Activated naive CD8-positive, alpha-beta T cell treated with anti-CD3 and anti-CD28 coated beads for 36 hours (primary cell): ENCODE measurements around the gene CTNNA2. TPM values are rescaled to one million over a fixed set of nuclear protein-coding genes. Genes with fewer than 3 reads are reported as not detected.

Source experiments
- DNase-seq: peaks from one replicate; pipeline ENCODE4 v3.0.0; 2021
- H3K27ac Mint-ChIP-seq: one replicate; pipeline ENCODE4 v1.8.0; 2022; ENCODE audit warnings: mild to moderate bottlenecking, moderate library complexity, mixed read lengths
- H3K27me3 Mint-ChIP-seq: one replicate; pipeline ENCODE4 v1.8.0; 2022; ENCODE audit warnings: mild to moderate bottlenecking, mixed read lengths
- H3K36me3 Mint-ChIP-seq: one replicate; pipeline ENCODE4 v1.8.0; 2021; ENCODE audit warnings: mild to moderate bottlenecking, mixed read lengths
- H3K4me1 Mint-ChIP-seq: one replicate; pipeline ENCODE4 v1.8.0; 2021; ENCODE audit warnings: mixed read lengths
- H3K4me3 Mint-ChIP-seq: one replicate; pipeline ENCODE4 v1.8.0; 2022; ENCODE audit warnings: mild to moderate bottlenecking, moderate library complexity, mixed read lengths
- H3K9me3 Mint-ChIP-seq: one replicate; pipeline ENCODE4 v1.8.0; 2022; ENCODE audit warnings: mixed read lengths
- total RNA-seq, 2 experiments: library from RNA; stranded (reverse); gene quantifications; one replicate each; pipeline ENCODE4 v1.2.3, GENCODE V29; 2021

Gene CTNNA2
- total RNA-seq, 2 experiments from 2014 or later, result not detected

DNA sequence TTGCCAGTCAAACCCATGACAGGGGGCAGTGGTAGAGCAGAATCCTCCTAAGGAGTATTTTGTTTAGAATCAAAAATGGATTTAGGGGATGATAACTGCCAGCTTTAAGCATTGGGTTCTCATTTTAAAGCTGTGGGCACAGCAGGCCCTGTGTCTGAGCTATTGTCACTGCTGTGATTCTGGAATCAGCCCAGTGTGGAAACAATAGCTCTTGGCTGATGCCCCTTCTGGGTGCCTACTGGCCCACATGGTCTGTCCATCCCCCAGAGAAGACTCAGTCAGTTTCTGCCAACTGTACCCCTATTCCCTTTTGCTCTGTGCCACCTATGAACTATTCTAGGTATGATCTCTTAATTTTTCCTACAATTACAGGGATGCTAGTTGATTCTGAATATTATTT lies 883.4 kb downstream of the CTNNA2 start:
- H3K27me3 Mint-ChIP-seq, result no peaks in the 10 kb centered on the region
- no peak for DNase-seq
- H3K9me3 Mint-ChIP-seq, result peaks cover 6% of the 10 kb centered on the region
- H3K36me3 Mint-ChIP-seq, result no peaks in the 10 kb centered on the region
- H3K4me1 Mint-ChIP-seq, result no peaks in the 10 kb centered on the region
- H3K27ac Mint-ChIP-seq, result no peak overlapping the region
- H3K4me3 Mint-ChIP-seq, result no peak overlapping the region

DNA sequence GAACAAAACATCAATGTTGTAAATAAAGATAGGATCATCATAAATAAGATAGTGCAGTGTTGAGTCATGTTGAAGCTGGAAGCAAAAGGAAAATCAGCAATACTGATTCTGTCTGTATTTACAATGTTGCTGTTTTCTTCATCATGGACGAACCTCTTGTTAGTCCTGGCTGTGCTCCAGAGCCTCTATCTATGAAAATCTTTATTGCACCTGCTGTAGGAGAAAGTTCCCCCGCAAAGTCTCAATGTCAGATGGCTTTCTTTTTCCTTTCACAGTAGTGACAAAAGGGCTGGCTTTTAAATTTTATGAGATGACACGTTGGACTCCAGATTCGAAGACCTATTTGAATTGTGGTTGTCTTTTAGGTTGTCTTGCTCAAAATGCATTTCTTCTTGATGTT lies 890.2 kb downstream of the CTNNA2 start:
- Mint-ChIP-seq H3K4me3 (no peak overlapping the region), H3K27ac (no peak overlapping the region), H3K9me3 (peaks cover 4% of the 10 kb centered on the region), H3K4me1 (no peaks in the 10 kb centered on the region), H3K27me3 (peaks cover 3% of the 10 kb centered on the region), H3K36me3 (no peaks in the 10 kb centered on the region)
- no peak for DNase-seq

- no peak for DNase-seq
- peaks cover 2% of the 10 kb centered on the region for H3K9me3 Mint-ChIP-seq
- H3K27ac Mint-ChIP-seq, result no peak overlapping the region
- no peaks in the 10 kb centered on the region for H3K4me1 Mint-ChIP-seq
- H3K36me3 Mint-ChIP-seq, result no peaks in the 10 kb centered on the region
- peaks cover 3% of the 10 kb centered on the region for H3K27me3 Mint-ChIP-seq
- H3K4me3 Mint-ChIP-seq, result no peak overlapping the region
Observed at GRCh38 chr2:80407377-80407776, 894.5 kb downstream of the CTNNA2 start.

- H3K27ac Mint-ChIP-seq, result no peak overlapping the region
- H3K4me1 Mint-ChIP-seq, result no peaks in the 10 kb centered on the region
- no peak overlapping the region for H3K4me3 Mint-ChIP-seq
- DNase-seq, result no peak
- peaks cover 8% of the 10 kb centered on the region for H3K9me3 Mint-ChIP-seq
- no peaks in the 10 kb centered on the region for H3K27me3 Mint-ChIP-seq
- H3K36me3 Mint-ChIP-seq, result no peaks in the 10 kb centered on the region
Observed at GRCh38 chr2:80410346-80410745, 897.5 kb downstream of the CTNNA2 start.

DNA sequence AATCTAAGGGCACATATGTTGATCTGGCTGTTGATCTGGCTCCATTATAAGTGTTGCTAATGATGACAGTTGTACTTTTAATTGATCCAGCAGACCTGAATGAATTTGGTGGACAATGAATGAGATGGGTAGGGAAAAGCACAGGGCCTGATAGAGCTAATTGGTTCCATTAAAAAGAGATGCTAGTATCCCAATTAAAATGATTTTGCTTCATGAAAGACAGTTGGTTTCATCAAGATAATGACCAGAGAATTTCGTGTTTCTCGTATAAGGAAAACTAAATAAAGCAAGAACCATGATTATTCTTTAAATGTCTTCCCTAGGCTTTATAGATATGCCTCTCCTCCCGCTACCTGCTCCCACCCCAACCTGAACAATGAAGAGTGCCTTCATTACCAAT lies 900.3 kb downstream of the CTNNA2 start:
- Mint-ChIP-seq H3K36me3 (no peaks in the 10 kb centered on the region), H3K9me3 (peaks cover 9% of the 10 kb centered on the region)

GRCh38 chr2:80417737-80418136 lies 904.9 kb downstream of the CTNNA2 start:
- H3K4me1 Mint-ChIP-seq, result no peaks in the 10 kb centered on the region
- H3K9me3 Mint-ChIP-seq, result peaks cover 15% of the 10 kb centered on the region
- H3K27me3 Mint-ChIP-seq, result no peaks in the 10 kb centered on the region
- no peak overlapping the region for H3K27ac Mint-ChIP-seq
- no peak for DNase-seq
- H3K4me3 Mint-ChIP-seq, result no peak overlapping the region
- H3K36me3 Mint-ChIP-seq, result no peaks in the 10 kb centered on the region

More for the DNA sequence above, 900.3 kb downstream of the CTNNA2 start:
- Mint-ChIP-seq H3K4me3 (no peak overlapping the region), H3K4me1 (no peaks in the 10 kb centered on the region), H3K27ac (no peak overlapping the region), H3K27me3 (no peaks in the 10 kb centered on the region)
- no peak for DNase-seq

- H3K9me3 Mint-ChIP-seq, result peaks cover 9% of the 10 kb centered on the region
- no peaks in the 10 kb centered on the region for H3K4me1 Mint-ChIP-seq
- no peaks in the 10 kb centered on the region for H3K27me3 Mint-ChIP-seq
- no peaks in the 10 kb centered on the region for H3K36me3 Mint-ChIP-seq
- no peak overlapping the region for H3K27ac Mint-ChIP-seq
- H3K4me3 Mint-ChIP-seq, result no peak overlapping the region
- no peak for DNase-seq
Observed at GRCh38 chr2:80420530-80421208, 907.8 kb downstream of the CTNNA2 start.

DNA sequence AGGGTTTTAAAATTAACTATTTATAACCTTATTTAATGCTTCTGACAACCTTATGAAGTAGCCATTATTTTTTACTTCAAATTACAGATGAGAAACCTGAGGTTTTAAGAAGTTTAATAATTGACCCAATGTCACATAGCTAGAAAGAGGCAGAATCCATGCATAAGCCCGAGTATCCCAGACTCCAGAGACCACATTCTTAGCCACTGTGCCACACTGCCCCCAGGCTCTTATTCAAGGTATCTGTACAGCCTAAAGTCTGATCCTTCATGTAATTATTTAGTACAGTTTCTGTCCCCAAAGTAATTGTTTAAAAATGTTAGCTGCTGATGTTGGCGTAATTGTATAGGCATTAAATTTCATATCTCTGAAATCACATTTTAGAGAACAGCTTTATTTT lies 916.4 kb downstream of the CTNNA2 start:
- H3K36me3 Mint-ChIP-seq, result no peaks in the 10 kb centered on the region
- H3K27ac Mint-ChIP-seq, result no peak overlapping the region
- H3K4me3 Mint-ChIP-seq, result no peak overlapping the region
- peaks cover 4% of the 10 kb centered on the region for H3K27me3 Mint-ChIP-seq
- H3K9me3 Mint-ChIP-seq, result peaks cover 5% of the 10 kb centered on the region
- H3K4me1 Mint-ChIP-seq, result no peaks in the 10 kb centered on the region
- DNase-seq, result no peak

GRCh38 chr2:80437959-80438358 lies 925.1 kb downstream of the CTNNA2 start:
- no peak overlapping the region for H3K4me3 Mint-ChIP-seq
- H3K9me3 Mint-ChIP-seq, result peaks cover 7% of the 10 kb centered on the region

GRCh38 chr2:80438686-80439085 lies 925.8 kb downstream of the CTNNA2 start:
- H3K9me3 Mint-ChIP-seq, result peaks cover 6% of the 10 kb centered on the region
- no peaks in the 10 kb centered on the region for H3K4me1 Mint-ChIP-seq
- H3K4me3 Mint-ChIP-seq, result no peak overlapping the region
- H3K27ac Mint-ChIP-seq, result no peak overlapping the region
- no peak for DNase-seq
- H3K36me3 Mint-ChIP-seq, result no peaks in the 10 kb centered on the region
- H3K27me3 Mint-ChIP-seq, result no peaks in the 10 kb centered on the region

More at GRCh38 chr2:80437959-80438358, 925.1 kb downstream of the CTNNA2 start:
- no peak overlapping the region for H3K27ac Mint-ChIP-seq
- H3K4me1 Mint-ChIP-seq, result no peaks in the 10 kb centered on the region
- no peaks in the 10 kb centered on the region for H3K36me3 Mint-ChIP-seq
- H3K27me3 Mint-ChIP-seq, result no peaks in the 10 kb centered on the region
- DNase-seq, result no peak

DNA sequence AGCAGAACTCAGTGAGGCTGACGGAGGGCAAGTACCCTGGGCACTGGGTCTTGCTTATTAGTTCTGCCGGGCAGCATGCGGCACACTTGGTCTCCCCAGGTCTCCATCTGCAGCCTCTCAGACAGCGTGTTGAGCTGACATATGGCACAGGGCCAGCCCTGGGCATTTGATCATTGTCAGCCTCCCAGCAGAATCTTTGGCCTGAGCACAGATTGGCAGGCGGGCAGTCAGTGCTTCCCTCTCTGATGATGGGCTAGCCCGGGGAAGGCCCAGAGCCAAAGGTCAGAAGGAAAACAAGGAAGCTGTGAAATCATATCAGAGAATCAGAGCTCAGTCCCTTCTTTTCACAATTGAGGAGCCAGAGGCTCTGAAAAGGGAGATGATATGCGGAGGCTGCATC lies 941.8 kb downstream of the CTNNA2 start:
- H3K4me1 Mint-ChIP-seq, result no peaks in the 10 kb centered on the region
- no peak overlapping the region for H3K4me3 Mint-ChIP-seq
- DNase-seq, result no peak
- peaks cover 3% of the 10 kb centered on the region for H3K9me3 Mint-ChIP-seq
- no peaks in the 10 kb centered on the region for H3K36me3 Mint-ChIP-seq
- no peaks in the 10 kb centered on the region for H3K27me3 Mint-ChIP-seq
- no peak overlapping the region for H3K27ac Mint-ChIP-seq

DNA sequence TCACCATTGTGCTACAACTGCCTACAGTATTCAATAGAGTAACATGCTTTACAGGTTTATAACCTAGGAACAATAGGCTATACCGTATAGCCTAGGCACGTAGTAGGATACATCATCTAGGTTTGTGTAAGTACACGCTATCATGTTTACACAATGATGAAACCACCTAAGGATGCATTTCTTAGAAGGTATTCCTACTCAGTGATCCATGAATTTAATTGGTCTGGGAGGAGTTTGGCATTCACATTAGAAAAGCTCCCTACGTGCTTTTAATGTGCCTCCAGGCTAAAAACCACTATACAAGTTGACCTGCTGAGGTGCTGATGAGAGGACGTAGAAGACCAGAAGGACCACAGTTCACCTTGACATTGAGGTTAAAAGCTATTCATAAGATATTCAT lies 946.2 kb downstream of the CTNNA2 start:
- Mint-ChIP-seq H3K36me3 (no peaks in the 10 kb centered on the region), H3K4me3 (no peak overlapping the region)
- no peak for DNase-seq

GRCh38 chr2:80461505-80462197 lies 948.8 kb downstream of the CTNNA2 start:
- Mint-ChIP-seq H3K9me3 (peaks cover 7% of the 10 kb centered on the region), H3K4me3 (no peak overlapping the region), H3K36me3 (no peaks in the 10 kb centered on the region)

More for the DNA sequence above, 946.2 kb downstream of the CTNNA2 start:
- Mint-ChIP-seq H3K27ac (no peak overlapping the region), H3K9me3 (peaks cover 7% of the 10 kb centered on the region), H3K4me1 (no peaks in the 10 kb centered on the region), H3K27me3 (no peaks in the 10 kb centered on the region)

DNA sequence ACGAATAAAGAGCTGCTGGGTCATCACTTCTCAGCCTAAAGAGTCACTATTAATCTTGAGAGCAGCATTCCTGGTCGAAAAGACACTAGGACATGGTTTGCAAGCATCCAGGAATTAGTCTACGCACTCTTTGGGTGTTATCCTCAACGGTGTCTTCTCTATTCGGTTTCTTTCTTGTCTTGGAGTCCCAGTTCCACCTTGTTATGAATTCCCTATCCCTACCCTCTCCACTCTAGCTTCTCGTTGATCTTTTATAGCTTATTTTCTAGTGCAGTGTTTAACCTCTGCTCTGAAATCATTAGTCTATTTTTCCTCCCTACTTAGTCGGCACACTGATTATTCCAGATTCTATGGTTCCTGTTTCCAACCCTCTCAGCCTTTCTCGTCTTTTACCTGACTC lies 949.8 kb downstream of the CTNNA2 start:
- no peak for DNase-seq
- no peaks in the 10 kb centered on the region for H3K27me3 Mint-ChIP-seq
- no peaks in the 10 kb centered on the region for H3K36me3 Mint-ChIP-seq
- H3K4me3 Mint-ChIP-seq, result no peak overlapping the region
- peaks cover 7% of the 10 kb centered on the region for H3K9me3 Mint-ChIP-seq
- no peak overlapping the region for H3K27ac Mint-ChIP-seq
- no peaks in the 10 kb centered on the region for H3K4me1 Mint-ChIP-seq

More at GRCh38 chr2:80461505-80462197, 948.8 kb downstream of the CTNNA2 start:
- Mint-ChIP-seq H3K27me3 (no peaks in the 10 kb centered on the region), H3K4me1 (no peaks in the 10 kb centered on the region), H3K27ac (no peak overlapping the region)
- no peak for DNase-seq

GRCh38 chr2:80464275-80464674 lies 951.4 kb downstream of the CTNNA2 start:
- DNase-seq, result no peak
- Mint-ChIP-seq H3K4me1 (no peaks in the 10 kb centered on the region), H3K27ac (no peak overlapping the region), H3K36me3 (no peaks in the 10 kb centered on the region), H3K9me3 (peaks cover 7% of the 10 kb centered on the region), H3K4me3 (no peak overlapping the region), H3K27me3 (no peaks in the 10 kb centered on the region)

DNA sequence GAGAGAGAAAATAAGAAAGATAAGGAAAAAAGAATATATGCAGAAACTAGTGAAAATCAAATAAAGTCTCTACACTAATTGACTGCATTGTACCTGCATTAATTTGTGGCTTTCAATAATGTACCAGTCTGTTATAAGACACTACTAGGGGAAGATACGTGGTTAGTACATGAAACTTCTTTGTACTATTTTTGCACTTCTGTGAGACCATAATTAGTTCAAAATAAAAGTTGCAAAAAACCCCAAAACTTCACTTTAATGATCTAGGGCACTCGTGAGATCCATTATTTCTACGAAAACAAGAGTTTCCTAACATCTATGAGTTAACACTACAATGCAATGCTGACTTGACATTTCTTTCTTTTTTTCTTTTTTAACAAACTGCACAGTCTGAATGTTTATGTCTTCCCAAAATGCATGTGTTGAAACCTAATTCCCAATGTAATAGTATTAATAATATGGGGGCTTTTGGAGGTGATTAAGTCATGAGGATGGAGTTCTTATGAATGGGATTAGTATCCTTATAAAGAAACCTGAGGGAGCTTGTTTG lies 954.5 kb downstream of the CTNNA2 start:
- peaks cover 8% of the 10 kb centered on the region for H3K9me3 Mint-ChIP-seq
- H3K4me3 Mint-ChIP-seq, result no peak overlapping the region
- H3K4me1 Mint-ChIP-seq, result no peaks in the 10 kb centered on the region
- no peak for DNase-seq
- H3K27me3 Mint-ChIP-seq, result no peaks in the 10 kb centered on the region
- no peaks in the 10 kb centered on the region for H3K36me3 Mint-ChIP-seq
- H3K27ac Mint-ChIP-seq, result no peak overlapping the region
